AG09309 (cell line): ENCODE data around the gene TSPYL1.

Experiments
- DNase-seq: peaks from one replicate; pipeline ENCODE4 v3.0.0-alpha.2; 2010; ENCODE audit warnings: low read depth
- H3K4me3 ChIP-seq: 2 replicates; pipeline ENCODE4 v1.5.1; 2011; ENCODE audit warnings: mild to moderate bottlenecking, low read depth, low read length, moderate library complexity; ENCODE audit not compliant: control insufficient read depth
- CTCF ChIP-seq: IDR thresholded peaks from 2 replicates; pipeline ENCODE4 v1.5.1; 2011; ENCODE audit warnings: mild to moderate bottlenecking, low read depth, low read length, inconsistent platforms; ENCODE audit not compliant: insufficient read depth, control insufficient read depth; ENCODE audit errors: missing control alignments

Gene TSPYL1

GRCh38 chr6:116253505-116254296 lies 26.0 kb downstream of the TSPYL1 start, which contains the start of gene TSPYL4:
Gene TSPYL4 (minus strand): TSS chr6:116254075. CDS start chr6:116254008, 67 bp downstream.
- no peak for TF ChIP-seq CTCF
- DNase-seq: peak; percentile 88
- peak within 1 kb of the TSS; percentile 87 for H3K4me3 ChIP-seq

GRCh38 chr6:116253188-116253504 lies 26.6 kb downstream of the TSPYL1 start:
- no peak for DNase-seq
- H3K4me3 ChIP-seq: peak overlapping the region; percentile 87
- no peak for TF ChIP-seq CTCF

GRCh38 chr6:116251568-116252384 lies 28.0 kb downstream of the TSPYL1 start:
- H3K4me3 ChIP-seq: peak overlapping the region; percentile 47
- peak; percentile 64 for DNase-seq
- TF ChIP-seq CTCF: no peak

- no peak for TF ChIP-seq CTCF
- no peak overlapping the region for H3K4me3 ChIP-seq
- DNase-seq: no peak
Measured at GRCh38 chr6:116248577-116248976, 31.2 kb downstream of the TSPYL1 start.

GRCh38 chr6:116247285-116247684 lies 32.4 kb downstream of the TSPYL1 start:
- TF ChIP-seq CTCF: no peak
- DNase-seq: no peak
- no peak overlapping the region for H3K4me3 ChIP-seq

- TF ChIP-seq CTCF: no peak
- no peak for DNase-seq
Measured at GRCh38 chr6:116246089-116246488, 33.6 kb downstream of the TSPYL1 start.

More at GRCh38 chr6:116246089-116246488, 33.6 kb downstream of the TSPYL1 start:
- no peak overlapping the region for H3K4me3 ChIP-seq
